IMR-90 (cell line): ENCODE measurements around the gene ERGIC1. TPM values are rescaled to one million over a fixed set of nuclear protein-coding genes. Genes with fewer than 3 reads are reported as not detected.

Experiments
- ATAC-seq: fragments of 200-7000 bp; cut with Tn5 transposase; 2 replicates; pipeline ENCODE4 v1.9.1; 2020; ENCODE audit warnings: low read depth, mild to moderate bottlenecking, moderate library complexity
- BruUV-seq: library from RNA; stranded (reverse); fragments of 400-500 nt; replicated peaks from 2 replicates; lab custom pipeline; 2021; lab: Mats Ljungman, UMichigan
- CTCF ChIA-PET: fragments of 300-600 bp; formaldehyde crosslinking; extraction: SDS; loops from one replicate; lab custom pipeline; 2021; ENCODE audit warnings: antibody characterized with exemption; lab: Yijun Ruan, JAX
- POLR2A ChIA-PET: fragments of 300-600 bp; sonication (Branson Sonifier 250); formaldehyde crosslinking; loops from one replicate; lab custom pipeline; 2022; ENCODE audit warnings: antibody characterized with exemption; ENCODE audit not compliant: unreplicated experiment; lab: Charles Lee
- DNase-seq: peaks from one replicate; pipeline ENCODE4 v3.0.0; 2013
- H2AFZ ChIP-seq: replicated peaks from 2 replicates; pipeline ENCODE3; 2013; ENCODE audit warnings: low read length, mild to moderate bottlenecking; ENCODE audit not compliant: poor library complexity
- H2AK5ac ChIP-seq: 2 replicates; pipeline ENCODE4 v1.6.1; 2013; ENCODE audit warnings: low read depth, low read length, inconsistent platforms
- H2AK9ac ChIP-seq: replicated peaks from 2 replicates; pipeline ENCODE3; 2013; ENCODE audit warnings: mild to moderate bottlenecking, low read depth, low read length, moderate library complexity; ENCODE audit not compliant: poor library complexity
- H2BK120ac ChIP-seq: 2 replicates; pipeline ENCODE4 v1.6.1; 2013; ENCODE audit warnings: low read depth, low read length, inconsistent platforms
- H2BK15ac ChIP-seq: 3 replicates; pipeline ENCODE4 v1.6.1; 2013; ENCODE audit warnings: low read depth, low read length, inconsistent platforms
- H2BK20ac ChIP-seq: 2 replicates; pipeline ENCODE4 v1.6.1; 2013; ENCODE audit warnings: low read depth, mild to moderate bottlenecking, inconsistent platforms, low read length, moderate library complexity
- H2BK5ac ChIP-seq: 2 replicates; pipeline ENCODE4 v1.6.1; 2013; ENCODE audit warnings: mild to moderate bottlenecking, low read depth, low read length, inconsistent platforms; ENCODE audit not compliant: poor library complexity, severe bottlenecking
- H3K14ac ChIP-seq: replicated peaks from 2 replicates; pipeline ENCODE4 v1.6.1; 2013; ENCODE audit warnings: low read depth, low read length, inconsistent platforms
- H3K18ac ChIP-seq: 2 replicates; pipeline ENCODE4 v1.6.1; 2013; ENCODE audit warnings: low read depth, low read length, control low read depth
- H3K23ac ChIP-seq: 2 replicates; pipeline ENCODE4 v1.6.1; 2013; ENCODE audit warnings: low read depth, low read length, inconsistent platforms
- H3K27ac ChIP-seq: 2 replicates; pipeline ENCODE4 v1.5.1; 2013; ENCODE audit warnings: mild to moderate bottlenecking, control low read depth, low read length; ENCODE audit not compliant: insufficient read depth
- H3K27me3 ChIP-seq: 2 replicates; pipeline ENCODE4 v1.6.1; 2013; ENCODE audit warnings: low read length; ENCODE audit not compliant: control insufficient read depth, insufficient read depth
- H3K36me3 ChIP-seq: 2 replicates; pipeline ENCODE4 v1.6.1; 2013; ENCODE audit warnings: low read length, mixed read lengths; ENCODE audit not compliant: control insufficient read depth, insufficient read depth
- H3K4ac ChIP-seq: 2 replicates; pipeline ENCODE4 v1.6.1; 2013; ENCODE audit warnings: low read depth, low read length, inconsistent platforms
- H3K4me1 ChIP-seq: 2 replicates; pipeline ENCODE4 v1.6.1; 2013; ENCODE audit warnings: low read length, mixed read lengths; ENCODE audit not compliant: control insufficient read depth, insufficient read depth
- H3K4me2 ChIP-seq: 2 replicates; pipeline ENCODE4 v1.6.1; 2013; ENCODE audit warnings: low read depth, mild to moderate bottlenecking, control low read depth, low read length, moderate library complexity
- H3K4me3 ChIP-seq: 2 replicates; pipeline ENCODE4 v1.5.1; 2013; ENCODE audit warnings: low read depth, mild to moderate bottlenecking, control low read depth, low read length, moderate library complexity; ENCODE audit not compliant: insufficient read depth
- H3K56ac ChIP-seq: 2 replicates; pipeline ENCODE4 v1.6.1; 2013; ENCODE audit warnings: low read length, inconsistent platforms; ENCODE audit not compliant: insufficient read depth; ENCODE audit errors: extremely low read depth
- H3K79me1 ChIP-seq, 2 experiments: 2 replicates each; pipeline ENCODE4 v1.6.1; 2013; ENCODE audit warnings: low read length in 2 of 2, inconsistent platforms in 1 of 2, low read depth in 1 of 2
- H3K9ac ChIP-seq: 2 replicates; pipeline ENCODE4 v1.6.1; 2013; ENCODE audit warnings: low read depth, low read length, control low read depth
- H3K9me1 ChIP-seq: 2 replicates; pipeline ENCODE4 v1.6.1; 2013; ENCODE audit warnings: low read length, inconsistent platforms; ENCODE audit not compliant: insufficient read depth
- H3K9me3 ChIP-seq: 2 replicates; pipeline ENCODE4 v1.6.1; 2013; ENCODE audit warnings: low read length; ENCODE audit not compliant: control insufficient read depth, insufficient read depth
- H4K20me1 ChIP-seq: 2 replicates; pipeline ENCODE4 v1.6.1; 2013; ENCODE audit warnings: low read length, inconsistent platforms; ENCODE audit not compliant: insufficient read depth
- H4K5ac ChIP-seq: 2 replicates; pipeline ENCODE4 v1.6.1; 2013; ENCODE audit warnings: mild to moderate bottlenecking, low read depth, low read length, control low read depth
- H4K8ac ChIP-seq, 2 experiments: 2 replicates each; pipeline ENCODE4 v1.6.1; 2013; ENCODE audit warnings: low read depth in 2 of 2, low read length in 2 of 2, control low read depth in 1 of 2, inconsistent platforms in 1 of 2
- H4K91ac ChIP-seq: 2 replicates; pipeline ENCODE4 v1.6.1; 2013; ENCODE audit warnings: low read depth, low read length, inconsistent platforms; ENCODE audit not compliant: insufficient read depth
- BHLHE40 ChIP-seq: fragments of 150-350 bp; IDR thresholded peaks from 2 replicates; pipeline ENCODE4 v1.6.1; 2016; ENCODE audit warnings: mild to moderate bottlenecking, low read depth, low read length
- MAFK ChIP-seq: IDR thresholded peaks from 2 replicates; pipeline ENCODE4 v1.6.1; 2012; ENCODE audit warnings: low read depth, low read length, improper control_type of control experiment
- SMC3 ChIP-seq: fragments of 150-350 bp; IDR thresholded peaks from 2 replicates; pipeline ENCODE4 v1.6.1; 2016; ENCODE audit warnings: low read depth, mild to moderate bottlenecking, antibody characterized with exemption, low read length, moderate library complexity
- WGBS, 2 experiments: methylation state at CpG; one replicate each; pipeline versions ENCODE4 v1.1.5 to v1.1.7; 2013; ENCODE audit warnings: missing lambda C conversion rate in 2 of 2; ENCODE audit not compliant: insufficient read length in 1 of 2; ENCODE audit errors: extremely low coverage in 2 of 2; 5-methylcytosine and 5-hydroxymethylcytosine counted together
- dilution Hi-C: fragments of 300-500 bp; cut with HindIII; formaldehyde crosslinking; loops from one replicate; pipeline ENCODE4 v1.14.3; 2018; ENCODE audit warnings: low sequenced_read_pairs; ENCODE audit not compliant: unreplicated experiment
- in situ Hi-C: fragments of 300-500 bp; cut with MboI; formaldehyde crosslinking; loops from 3 replicates; pipeline ENCODE4 v1.14.3; 2019; ENCODE audit warnings: low sequenced_read_pairs, inconsistent platforms, mixed read lengths
- intact Hi-C: fragments of 100-400 bp; cut with micrococcal nuclease; formaldehyde crosslinking; loops from 2 replicates; pipeline ENCODE4 v1.10.0; 2022
- polyA plus RNA-seq, 3 experiments: library from polyadenylated mRNA; depleted of rRNA; stranded (reverse); fragments of >200 nt; gene quantifications; 2 replicates each; pipeline ENCODE4 v1.2.3, GENCODE V29; 2012; ENCODE audit warnings: low replicate concordance in 1 of 3
- total RNA-seq: library from RNA; depleted of rRNA; stranded (reverse); fragments of >200 nt; gene quantifications from 2 replicates; pipeline ENCODE4 v1.2.3, GENCODE V29; 2012

ERGIC1 gene
- total and polyA plus RNA-seq, 2 of the 4 experiments (the other 2 are of a cell fraction), result 134 to 192 TPM

DNA sequence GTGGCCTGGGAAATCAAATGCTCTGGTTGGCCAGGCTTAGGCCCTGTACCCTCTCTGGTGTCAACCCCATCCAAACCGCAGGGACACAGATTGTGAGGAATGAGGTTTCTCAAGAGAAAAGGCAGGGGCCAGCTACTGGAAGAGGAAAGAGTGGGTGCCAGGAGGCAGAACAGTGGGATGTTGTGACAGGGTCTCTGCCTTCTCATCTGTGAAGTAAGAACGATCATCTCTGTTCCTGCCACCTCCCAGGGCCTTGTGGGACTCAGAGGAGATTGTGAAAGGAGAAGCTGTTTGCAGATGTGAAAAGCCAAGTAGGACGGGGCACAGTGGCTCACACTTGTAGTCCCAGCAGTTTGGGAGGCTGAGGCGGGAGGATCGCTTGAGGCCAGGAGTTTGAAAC is 102.3 kb downstream of the ERGIC1 start:
- no peak overlapping the region for H3K27ac ChIP-seq
- in situ Hi-C loops, result no loop called here
- POLR2A ChIA-PET, result no interaction called here

More for the DNA sequence above, 102.3 kb downstream of the ERGIC1 start:
- Histone ChIP-seq H2BK20ac (no peak overlapping the region), H3K9ac (no peak overlapping the region), H2BK15ac (no peak overlapping the region), H3K4me3 (no peak overlapping the region), H2AK5ac (peak overlapping the region; percentile 15; the same call in 1 of the 2 replicates), H2AK9ac (no peak overlapping the region), H3K4ac (no peak overlapping the region), H3K36me3 (peaks cover 35% of the 10 kb centered on the region), H4K8ac (no peak overlapping the region), H3K18ac (no peak overlapping the region), H3K4me1 (peaks cover 4% of the 10 kb centered on the region), H3K56ac (no peak overlapping the region), H3K9me1 (peaks cover 10% of the 10 kb centered on the region; the same call in 1 of the 2 replicates), H2BK5ac (no peak overlapping the region), H3K4me2 (no peak overlapping the region), H2AFZ (no peak overlapping the region), H2BK120ac (no peak overlapping the region), H4K91ac (peak overlapping the region; percentile 49; the same call in 1 of the 2 replicates), H3K27me3 (no peaks in the 10 kb centered on the region), H3K14ac (no peak overlapping the region), H3K23ac (no peak overlapping the region), H3K9me3 (no peaks in the 10 kb centered on the region), H4K20me1 (no peaks in the 10 kb centered on the region), H3K79me1 (peaks cover 18 to 51% of the 10 kb centered on the region in 2 experiments; a peak in 3 of 4 replicates), H4K5ac (no peak overlapping the region)
- WGBS, 2 experiments, result 94% methylated on average over 3 of the region's 5 CpGs; no CpG with 5 or more reads in 1 of the 2 experiments
- no peak for DNase-seq
- dilution Hi-C loops (no loop called here), intact Hi-C loops (no loop called here)
- TF ChIP-seq SMC3 (no peak), MAFK (no peak), BHLHE40 (no peak)
- no TSS peak for BruUV-seq
- no peak for ATAC-seq
- CTCF ChIA-PET, result interaction anchor here (1.1 kb wide), 1 partner anchor 164 kb away, joined by 5 read pairs; no protein-coding TSS in a partner anchor
